Mesothelial cell of epicardium (in vitro differentiated cells): ENCODE results near the gene PAQR4. TPM values are rescaled to one million over a fixed set of nuclear protein-coding genes. Genes with fewer than 3 reads are reported as not detected.

Experiments used
- DNase-seq, 2 experiments: peaks; one replicate each; pipeline ENCODE4 v3.0.0; 2021; ENCODE audit warnings: low spot score in 2 of 2; ENCODE audit not compliant: unreplicated experiment in 2 of 2
- H3K27ac Mint-ChIP-seq: 2 replicates; pipeline ENCODE4 v1.8.0; 2021; ENCODE audit warnings: mixed read lengths
- H3K27me3 Mint-ChIP-seq: 2 replicates; pipeline ENCODE4 v1.8.0; 2021; ENCODE audit warnings: low read depth, mixed read lengths
- H3K36me3 Mint-ChIP-seq: 2 replicates; pipeline ENCODE4 v1.8.0; 2021; ENCODE audit warnings: mixed read lengths
- H3K4me1 Mint-ChIP-seq: 2 replicates; pipeline ENCODE4 v1.8.0; 2021; ENCODE audit warnings: mixed read lengths
- H3K4me3 Mint-ChIP-seq: 2 replicates; pipeline ENCODE4 v1.8.0; 2021; ENCODE audit warnings: mild to moderate bottlenecking, moderate library complexity, mixed read lengths
- H3K9me3 Mint-ChIP-seq: 2 replicates; pipeline ENCODE4 v1.8.0; 2021; ENCODE audit warnings: mixed read lengths
- total RNA-seq: library from RNA; stranded (reverse); gene quantifications from 3 replicates; pipeline ENCODE4 v1.2.1, GENCODE V29; 2021
- TF ChIP-seq, protein P1 (sequence below): fragments of 200-600 bp; sonication (generic); IDR thresholded peaks from one replicate; pipeline ENCODE4 v1.5.0; 2021; ENCODE audit warnings: antibody characterized with exemption; ENCODE audit not compliant: unreplicated experiment

The PAQR4 gene
- 8.1 to 10.1 TPM (median 8.9 TPM) in 3 replicates for total RNA-seq

DNA sequence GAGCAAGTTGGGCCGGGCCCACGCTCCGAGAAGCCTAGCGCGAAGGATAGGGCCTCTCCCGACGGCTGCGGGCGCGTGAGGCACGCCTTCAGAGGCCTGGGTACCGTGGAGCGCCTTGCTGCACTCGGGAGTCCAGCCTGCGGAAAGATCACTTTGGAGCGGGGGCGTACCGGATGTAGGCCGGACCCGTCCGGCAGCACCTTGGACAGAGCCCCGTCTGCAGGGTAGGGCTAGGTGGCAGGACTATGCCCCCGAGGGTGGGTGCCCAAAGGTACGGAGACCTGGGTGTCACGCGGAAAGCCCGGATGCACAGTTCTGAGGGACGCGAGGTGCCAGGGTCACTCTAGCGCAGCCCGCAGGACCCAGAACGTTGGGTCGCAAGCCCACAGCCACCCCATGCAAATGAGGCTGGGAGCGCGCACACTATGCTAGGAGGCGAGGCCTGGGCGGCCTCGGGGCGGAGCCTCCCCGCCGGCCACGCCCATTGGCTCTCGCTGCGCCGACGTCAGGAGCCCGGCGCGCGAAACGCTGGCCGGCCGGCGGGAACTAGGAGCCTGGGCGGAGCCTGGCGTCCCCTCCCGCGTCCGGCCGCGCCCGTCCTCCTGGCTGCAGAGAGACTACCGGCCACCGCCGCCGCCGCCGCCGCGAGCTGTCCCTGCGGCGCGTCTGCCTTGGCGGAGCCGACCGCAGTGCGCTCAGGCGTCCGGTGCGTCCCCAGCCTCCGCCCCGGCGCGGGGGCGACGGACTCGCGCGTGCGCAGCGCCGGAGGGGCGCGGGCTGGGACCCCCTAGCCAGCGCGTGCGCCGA lies at the start of gene PAQR4:
PAQR4 (plus strand) TSS at position 611 of the 807 bp plus-strand sequence. CDS start 327 bp downstream, outside the sequence.
- Mint-ChIP-seq H3K4me3 (peak within 1 kb of the TSS; percentile 67), H3K9me3 (no peaks in the 10 kb centered on the region), H3K36me3 (peaks cover 1% of the 10 kb centered on the region), H3K27ac (peak within 1 kb of the TSS; percentile 71), H3K4me1 (peaks cover 19% of the 10 kb centered on the region), H3K27me3 (peaks cover 3% of the 10 kb centered on the region)
- peak; percentile 75 to 90 for DNase-seq
- TF ChIP-seq, protein P1, sequence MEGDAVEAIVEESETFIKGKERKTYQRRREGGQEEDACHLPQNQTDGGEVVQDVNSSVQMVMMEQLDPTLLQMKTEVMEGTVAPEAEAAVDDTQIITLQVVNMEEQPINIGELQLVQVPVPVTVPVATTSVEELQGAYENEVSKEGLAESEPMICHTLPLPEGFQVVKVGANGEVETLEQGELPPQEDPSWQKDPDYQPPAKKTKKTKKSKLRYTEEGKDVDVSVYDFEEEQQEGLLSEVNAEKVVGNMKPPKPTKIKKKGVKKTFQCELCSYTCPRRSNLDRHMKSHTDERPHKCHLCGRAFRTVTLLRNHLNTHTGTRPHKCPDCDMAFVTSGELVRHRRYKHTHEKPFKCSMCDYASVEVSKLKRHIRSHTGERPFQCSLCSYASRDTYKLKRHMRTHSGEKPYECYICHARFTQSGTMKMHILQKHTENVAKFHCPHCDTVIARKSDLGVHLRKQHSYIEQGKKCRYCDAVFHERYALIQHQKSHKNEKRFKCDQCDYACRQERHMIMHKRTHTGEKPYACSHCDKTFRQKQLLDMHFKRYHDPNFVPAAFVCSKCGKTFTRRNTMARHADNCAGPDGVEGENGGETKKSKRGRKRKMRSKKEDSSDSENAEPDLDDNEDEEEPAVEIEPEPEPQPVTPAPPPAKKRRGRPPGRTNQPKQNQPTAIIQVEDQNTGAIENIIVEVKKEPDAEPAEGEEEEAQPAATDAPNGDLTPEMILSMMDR = no peak

DNA sequence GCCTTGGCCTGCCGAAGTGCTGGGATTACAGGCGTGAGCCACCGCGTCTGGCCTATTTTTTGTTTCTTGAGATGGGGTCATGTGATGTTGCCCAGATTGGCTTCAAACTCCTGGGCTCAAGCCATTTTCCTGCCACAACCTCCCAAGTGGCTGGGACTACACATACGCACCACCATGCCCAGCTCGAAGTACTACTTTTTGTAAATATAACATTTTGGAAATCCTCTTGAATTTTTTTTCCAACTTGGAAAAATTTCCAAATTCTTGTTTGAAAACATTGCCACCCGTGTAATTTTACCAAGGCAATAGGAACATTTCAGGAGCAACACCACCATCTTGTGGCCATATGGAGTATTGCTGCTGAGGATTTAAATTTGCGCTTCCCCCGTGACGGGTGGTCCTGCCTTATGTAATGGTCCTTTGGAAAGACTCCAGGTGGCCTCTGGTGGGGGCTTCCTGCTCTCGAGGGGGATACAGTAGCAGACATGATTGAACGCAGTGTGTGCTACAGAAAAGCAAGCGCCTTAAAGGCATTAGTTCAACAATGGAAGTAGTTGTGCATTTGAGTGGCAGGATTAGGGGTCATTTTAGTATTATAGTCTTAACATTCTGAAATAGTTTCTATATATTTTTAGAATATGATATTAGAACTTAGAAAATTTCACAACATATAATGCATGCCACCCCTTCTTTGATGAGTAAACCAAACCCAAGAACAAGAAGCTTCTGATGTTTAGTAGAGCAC lies 49.5 kb upstream of the PAQR4 start:
- H3K36me3 Mint-ChIP-seq = peaks cover 18% of the 10 kb centered on the region
- H3K4me3 Mint-ChIP-seq = no peak overlapping the region
- no peaks in the 10 kb centered on the region for H3K27me3 Mint-ChIP-seq
- DNase-seq = peak in 1 of 2 experiments; percentile 76
- H3K9me3 Mint-ChIP-seq = no peaks in the 10 kb centered on the region
- H3K4me1 Mint-ChIP-seq = peaks cover 2% of the 10 kb centered on the region
- TF ChIP-seq, protein P1 = peak; percentile 94
- no peak overlapping the region for H3K27ac Mint-ChIP-seq

DNA sequence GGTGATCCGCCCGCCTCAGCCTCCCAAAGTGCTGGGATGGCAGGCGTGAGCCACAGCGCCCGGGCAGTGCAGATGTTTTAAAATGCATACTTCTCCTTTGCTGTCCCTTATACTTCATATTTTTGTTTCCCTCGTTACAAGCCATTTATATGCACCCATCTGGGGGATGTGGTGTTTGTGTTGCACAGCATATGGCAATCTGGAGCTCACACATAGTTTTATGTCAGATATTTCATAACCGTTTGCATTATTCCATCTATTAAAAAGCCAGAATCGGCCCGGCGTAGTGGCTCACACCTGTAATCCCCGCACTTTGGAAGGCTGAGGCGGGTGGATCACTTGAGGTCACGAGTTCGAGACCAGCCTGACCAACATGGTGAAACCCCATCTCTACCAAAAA lies 45.7 kb upstream of the PAQR4 start:
- H3K36me3 Mint-ChIP-seq = peaks cover 18% of the 10 kb centered on the region
- DNase-seq = no peak
- H3K4me3 Mint-ChIP-seq = no peak overlapping the region
- H3K27ac Mint-ChIP-seq = no peak overlapping the region
- no peaks in the 10 kb centered on the region for H3K9me3 Mint-ChIP-seq
- H3K4me1 Mint-ChIP-seq = peaks cover 13% of the 10 kb centered on the region
- H3K27me3 Mint-ChIP-seq = no peaks in the 10 kb centered on the region
- TF ChIP-seq, protein P1 = no peak

DNA sequence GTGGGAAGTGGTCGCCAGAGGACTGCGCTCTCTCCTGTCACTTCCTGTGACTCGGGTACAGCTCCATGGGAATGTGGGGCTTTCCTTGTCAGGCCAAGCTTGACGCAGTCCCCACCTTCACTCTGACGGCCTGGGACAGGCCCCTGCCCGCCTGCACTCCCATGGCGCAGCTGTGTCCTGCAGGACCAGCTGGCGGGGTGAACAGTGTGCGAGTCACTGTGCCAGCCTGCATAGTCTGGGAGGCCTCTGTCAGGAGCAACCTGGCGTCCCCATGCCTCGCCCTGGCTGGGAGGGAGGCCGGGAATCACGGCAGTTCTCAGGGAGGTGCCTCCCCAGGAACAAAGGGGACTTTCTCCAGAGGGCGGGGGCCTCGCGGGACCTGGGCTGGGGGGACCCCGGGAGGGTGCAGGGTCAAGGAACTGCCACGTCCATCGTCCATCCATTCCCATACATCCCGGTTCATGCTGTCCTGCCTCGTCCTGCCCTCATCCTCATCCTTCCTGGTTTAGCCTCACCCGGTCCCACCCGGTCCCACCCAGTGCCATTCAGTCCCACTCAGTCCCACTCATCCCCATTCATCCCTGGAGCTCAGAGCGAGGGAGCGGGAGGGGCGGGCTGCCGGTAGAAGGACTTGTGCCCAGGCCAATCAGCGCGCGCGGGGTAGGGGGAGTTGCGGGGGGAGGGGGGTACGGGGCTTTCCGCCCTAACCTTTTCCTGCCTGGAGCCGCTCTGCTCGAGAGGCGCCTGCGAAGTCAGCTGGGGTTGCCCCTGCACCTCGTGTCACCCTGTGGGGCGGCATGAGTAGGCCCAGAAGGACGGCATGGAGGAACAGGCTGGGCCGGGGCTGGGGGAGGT lies 44.0 kb upstream of the PAQR4 start:
- H3K4me1 Mint-ChIP-seq = peaks cover 11% of the 10 kb centered on the region
- no peaks in the 10 kb centered on the region for H3K27me3 Mint-ChIP-seq
- TF ChIP-seq, protein P1 = no peak
- peaks cover 13% of the 10 kb centered on the region for H3K36me3 Mint-ChIP-seq
- no peaks in the 10 kb centered on the region for H3K9me3 Mint-ChIP-seq
- DNase-seq = no peak
- H3K27ac Mint-ChIP-seq = peak overlapping the region; percentile 25
- H3K4me3 Mint-ChIP-seq = peak overlapping the region; percentile 48

DNA sequence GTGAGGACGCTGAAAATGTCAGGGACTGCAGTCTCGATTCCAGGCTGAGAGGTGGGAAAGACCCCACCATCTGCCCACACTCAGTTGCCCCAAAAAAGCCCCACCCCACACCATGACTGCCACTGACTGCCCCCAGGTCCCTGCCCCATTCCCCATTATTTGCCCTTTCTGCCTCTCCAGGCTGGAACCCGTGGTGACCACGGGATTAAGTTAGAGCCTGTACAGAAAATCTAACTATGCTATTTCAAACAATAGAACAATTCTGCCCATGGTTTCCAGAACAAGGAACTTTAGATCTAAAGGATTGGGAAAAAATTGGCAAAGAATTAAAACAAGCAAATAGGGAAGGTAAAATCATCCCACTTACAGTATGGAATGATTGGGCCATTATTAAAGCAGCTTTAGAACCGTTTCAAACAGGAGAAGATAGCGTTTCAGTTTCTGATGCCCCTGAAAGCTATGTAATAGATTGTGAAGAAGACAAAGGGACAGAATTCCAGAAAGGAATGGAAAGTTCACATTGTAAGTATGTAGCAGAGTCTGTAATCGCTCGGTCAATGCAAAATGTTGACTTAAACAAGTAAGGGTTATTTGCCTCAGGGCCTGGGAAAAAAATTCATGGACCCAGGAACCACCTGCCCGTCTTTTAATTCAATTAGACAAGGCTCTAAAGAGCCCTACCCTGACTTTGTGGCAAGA lies 43.0 kb upstream of the PAQR4 start:
- Mint-ChIP-seq H3K9me3 (no peaks in the 10 kb centered on the region), H3K4me1 (peaks cover 11% of the 10 kb centered on the region), H3K4me3 (peak overlapping the region; percentile 48)

More for the DNA sequence above, 43.0 kb upstream of the PAQR4 start:
- Mint-ChIP-seq H3K27ac (peak overlapping the region; percentile 19), H3K27me3 (no peaks in the 10 kb centered on the region), H3K36me3 (peaks cover 12% of the 10 kb centered on the region)
- DNase-seq = no peak
- TF ChIP-seq, protein P1 = no peak
